GM20000 (cell line): ENCODE results near the gene MRPL27.
"Not testable (repeated sequence)": the region's sequence is repeated elsewhere in the genome, so short reads cannot be mapped to it uniquely, and the experiment has no call there.

ENCODE experiments used
- DNase-seq: peaks from one replicate; pipeline ENCODE4 v3.0.0; 2012; ENCODE audit warnings: low spot score
- CTCF ChIP-seq: IDR thresholded peaks from 2 replicates; pipeline ENCODE4 v1.5.1; 2012; ENCODE audit warnings: mild to moderate bottlenecking, control low read depth; ENCODE audit errors: extremely low read depth, missing control alignments

The MRPL27 gene

DNA sequence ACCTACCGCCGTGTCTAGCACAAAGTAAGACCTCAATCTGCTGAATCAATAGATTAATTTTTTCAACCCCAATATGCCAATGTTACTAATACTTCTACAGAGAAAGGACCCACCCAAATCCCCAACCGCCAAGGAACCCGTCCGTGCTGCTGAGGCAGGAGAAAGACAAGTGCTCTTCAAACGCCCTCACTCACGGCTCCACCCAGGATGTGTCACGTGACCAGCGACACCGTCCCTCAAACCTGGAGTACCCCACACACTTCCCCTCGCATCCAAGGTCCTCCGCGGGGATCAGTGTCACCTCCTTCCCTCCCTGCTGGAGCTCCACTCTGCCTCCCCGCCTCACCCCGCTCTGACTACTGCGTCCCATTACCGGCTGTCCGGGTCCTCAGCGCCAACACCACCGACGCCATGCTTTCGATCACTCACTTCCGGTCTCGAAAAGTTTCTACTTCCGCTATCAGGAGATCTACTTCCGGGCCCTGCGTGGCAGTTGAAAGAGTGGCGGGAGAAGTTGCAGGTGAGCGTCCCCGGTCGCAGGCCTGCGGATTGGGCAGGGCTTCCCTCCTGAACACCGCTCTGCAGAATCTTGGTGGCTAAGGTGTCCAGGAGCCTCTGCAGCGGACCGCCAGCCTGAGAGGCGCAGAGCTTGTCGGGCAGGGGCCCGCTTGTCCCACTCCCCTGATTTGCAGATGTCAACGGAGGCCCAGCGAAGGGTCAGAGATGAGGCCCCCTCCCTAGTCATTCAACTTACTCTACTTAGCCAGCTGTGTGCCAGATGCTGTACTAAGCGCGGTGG, at the start of gene MRPL27, which contains the start of gene EME1:
Gene MRPL27 (minus strand): TSS at position 427 of the 799 bp plus-strand sequence. CDS start 14 bp downstream, at position 413.
Gene EME1 (plus strand): TSS at position 472 of the 799 bp plus-strand sequence. CDS start 1,980 bp downstream, outside the sequence.
- TF ChIP-seq CTCF = no peak
- peak; percentile 87 for DNase-seq

DNA sequence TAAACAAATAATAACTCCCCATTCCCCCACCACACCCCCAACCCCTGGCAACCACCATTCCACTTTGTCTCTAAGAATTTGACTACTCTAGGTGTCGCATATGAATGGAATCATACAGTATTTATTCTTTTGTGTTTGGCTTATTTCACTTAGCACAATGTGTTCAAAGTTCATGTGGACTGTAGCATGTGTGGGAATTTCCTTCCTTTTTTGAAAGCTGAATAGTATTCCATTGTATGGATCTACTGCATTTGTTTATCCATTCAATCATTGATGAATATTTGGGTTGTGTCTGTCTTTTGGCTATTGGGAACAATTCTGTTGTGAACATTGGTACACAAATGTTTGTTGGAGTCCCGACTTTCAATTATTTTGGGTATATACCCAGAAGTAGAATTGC, 49.8 kb upstream of the MRPL27 start:
- no peak for TF ChIP-seq CTCF
- DNase-seq = no peak

DNA sequence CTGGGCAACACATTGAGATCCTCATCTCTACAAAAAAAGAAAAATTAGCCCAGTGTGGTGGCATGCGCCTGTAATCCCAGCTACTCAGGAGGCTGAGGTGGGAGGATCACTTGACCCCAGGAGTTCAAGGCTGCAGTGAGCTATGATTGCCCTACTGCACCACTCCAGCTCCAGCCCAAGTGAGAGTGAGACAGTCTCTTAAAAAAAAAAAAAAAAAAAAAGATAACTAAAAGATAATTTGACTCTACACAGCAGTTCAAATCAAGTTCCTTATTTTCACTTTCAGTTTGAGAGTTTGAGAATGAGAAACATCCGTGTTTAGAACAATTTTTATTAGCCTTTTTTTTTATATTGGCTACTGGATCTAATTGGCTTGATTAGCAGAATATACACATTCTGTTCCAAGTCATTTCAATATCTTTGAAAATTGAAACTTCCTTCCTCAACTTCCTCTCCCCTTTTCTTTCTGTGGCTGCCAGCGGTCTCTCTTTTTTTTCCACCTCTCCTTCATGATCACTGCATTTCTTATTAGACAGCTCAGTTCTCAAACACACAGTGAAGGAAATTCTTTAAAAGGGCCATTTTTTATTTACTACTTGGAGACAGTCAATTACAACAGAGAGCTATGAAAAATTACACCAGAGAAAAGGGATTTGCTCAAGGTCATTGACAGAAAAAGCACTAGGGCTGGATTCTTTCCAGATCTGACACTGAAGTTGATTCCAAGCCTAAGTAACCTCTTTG, 48.5 kb upstream of the MRPL27 start:
- TF ChIP-seq CTCF = no peak
- DNase-seq = peak; percentile 72

- DNase-seq = no peak
- TF ChIP-seq CTCF = no peak
These were observed 47.6 kb upstream of the MRPL27 start for GRCh38 chr17:50420419-50421112.

DNA sequence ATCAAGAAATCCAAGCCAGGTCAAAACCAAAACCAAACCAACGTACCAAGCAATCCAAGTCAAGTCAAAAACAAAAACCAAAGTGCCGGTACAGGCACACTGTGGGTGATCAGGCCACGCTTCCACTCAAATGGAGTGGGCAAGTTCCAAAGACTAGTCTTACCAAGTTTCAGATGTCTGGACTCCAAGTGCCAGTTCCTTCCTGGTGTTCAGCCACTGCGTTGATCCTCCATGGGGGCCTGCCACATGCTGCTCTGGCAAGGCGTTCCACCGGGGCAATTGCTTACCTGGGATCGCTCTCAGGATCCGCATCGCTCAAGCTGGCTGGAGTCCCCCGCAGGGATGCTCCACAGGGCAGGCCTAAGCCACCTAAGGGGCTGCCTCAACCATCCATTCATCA, 46.6 kb upstream of the MRPL27 start:
- DNase-seq = not testable (repeated sequence)

DNA sequence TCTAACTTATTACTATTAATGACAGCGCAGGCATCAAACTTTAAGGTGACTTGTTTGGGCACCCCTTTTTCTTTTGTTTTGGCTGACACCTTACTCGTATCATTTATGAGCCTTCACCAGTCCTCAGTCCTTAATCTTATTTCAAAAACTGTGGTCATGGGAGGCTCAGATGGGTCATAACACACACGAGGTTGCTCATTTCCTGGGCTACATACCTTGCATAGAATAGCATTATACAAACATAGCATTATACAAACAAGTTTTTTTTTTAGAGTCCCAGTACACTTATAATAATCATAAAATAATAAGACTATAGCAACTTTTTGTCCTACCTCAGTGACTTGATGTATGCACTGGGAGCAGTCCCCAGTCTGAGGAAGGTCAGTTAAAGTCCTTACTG, 41.8 kb upstream of the MRPL27 start:
- no peak for DNase-seq
- no peak for TF ChIP-seq CTCF

- TF ChIP-seq CTCF = no peak
- DNase-seq = no peak
These were observed 39.3 kb upstream of the MRPL27 start for GRCh38 chr17:50412188-50412732.
